NCI-H1436 (cell line): Measurements from ENCODE around the gene DHX9.
"Not testable (repeated sequence)": the region's sequence is repeated elsewhere in the genome, so short reads cannot be mapped to it uniquely, and the experiment has no call there.

Experiments used
- DNase-seq: peaks from one replicate; lab custom pipeline; 2025; lab: John Stamatoyannopoulos, UW

The DHX9 gene

GRCh38 chr1:182889997-182890396 lies 50.9 kb downstream of the DHX9 start:
- no peak for DNase-seq

- no peak for DNase-seq
Observed at GRCh38 chr1:182890927-182891610, 51.9 kb downstream of the DHX9 start.

- DNase-seq = no peak
Observed at GRCh38 chr1:182897696-182898095, 58.5 kb downstream of the DHX9 start.

GRCh38 chr1:182901946-182902345 lies 62.8 kb downstream of the DHX9 start:
- not testable (repeated sequence) for DNase-seq

GRCh38 chr1:182905321-182905720 lies 66.2 kb downstream of the DHX9 start:
- DNase-seq = no peak

GRCh38 chr1:182909578-182909977 lies 70.4 kb downstream of the DHX9 start:
- DNase-seq = no peak

GRCh38 chr1:182910143-182910542 lies 71.0 kb downstream of the DHX9 start:
- DNase-seq = no peak

GRCh38 chr1:182913401-182913800 lies 74.3 kb downstream of the DHX9 start:
- no peak for DNase-seq

- DNase-seq = no peak
Observed at GRCh38 chr1:182917378-182917777, 78.2 kb downstream of the DHX9 start.

- DNase-seq = no peak
Observed at GRCh38 chr1:182925661-182926060, 86.5 kb downstream of the DHX9 start.

GRCh38 chr1:182927693-182928433 lies 88.7 kb downstream of the DHX9 start:
- no peak for DNase-seq

- no peak for DNase-seq
Observed at GRCh38 chr1:182930985-182931384, 91.8 kb downstream of the DHX9 start.

GRCh38 chr1:182935716-182936115 lies 96.6 kb downstream of the DHX9 start:
- no peak for DNase-seq
